Globus pallidus (tissue), 1 donor: Measurements from ENCODE around the gene JUNB.

Experiments
- DNase-seq: peaks from one replicate; pipeline ENCODE4 v3.0.0-alpha.2; 2015; ENCODE audit warnings: low spot score

The JUNB gene

GRCh38 chr19:12842511-12842910 lies 51.2 kb downstream of the JUNB start:
- DNase-seq, result no peak
